PC-9 (cell line): ENCODE results near the gene MARS1.

Source experiments
- EZH2 ChIP-seq: fragments of 200-600 bp; sonication (generic); IDR thresholded peaks from 2 replicates; pipeline ENCODE4 v1.8.0; 2017; ENCODE audit warnings: antibody characterized with exemption, low read depth
- TF ChIP-seq, protein P1 (sequence below): fragments of 200-600 bp; sonication (generic); conservative IDR thresholded peaks from 2 replicates; pipeline ENCODE4 v1.6.1; 2017; ENCODE audit warnings: mixed run types, antibody characterized with exemption, mild to moderate bottlenecking, moderate library complexity

DNA sequence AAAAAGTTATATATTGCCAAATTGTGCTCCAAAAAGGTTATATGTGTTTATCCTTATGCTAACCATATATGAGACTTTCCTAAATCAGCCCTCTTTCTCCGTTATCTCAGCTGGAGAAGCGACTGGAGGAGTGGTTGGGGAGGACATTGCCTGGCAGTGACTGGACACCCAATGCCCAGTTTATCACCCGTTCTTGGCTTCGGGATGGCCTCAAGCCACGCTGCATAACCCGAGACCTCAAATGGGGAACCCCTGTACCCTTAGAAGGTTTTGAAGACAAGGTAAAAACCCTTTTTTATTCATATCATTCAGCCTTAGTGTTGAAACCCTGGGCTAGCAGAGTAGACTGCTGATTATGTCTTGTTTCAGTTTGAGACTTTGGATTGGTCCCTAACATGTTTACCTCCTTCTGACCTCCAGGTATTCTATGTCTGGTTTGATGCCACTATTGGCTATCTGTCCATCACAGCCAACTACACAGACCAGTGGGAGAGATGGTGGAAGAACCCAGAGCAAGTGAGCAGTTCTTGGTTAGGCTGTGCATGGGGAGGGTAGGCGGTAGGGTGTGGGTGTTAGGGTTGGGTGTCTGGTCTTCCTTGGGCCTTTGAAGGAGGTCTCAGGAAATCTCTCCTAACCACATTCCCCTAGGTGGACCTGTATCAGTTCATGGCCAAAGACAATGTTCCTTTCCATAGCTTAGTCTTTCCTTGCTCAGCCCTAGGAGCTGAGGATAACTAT lies 23.9 kb downstream of the MARS1 start:
- TF ChIP-seq, protein P1, sequence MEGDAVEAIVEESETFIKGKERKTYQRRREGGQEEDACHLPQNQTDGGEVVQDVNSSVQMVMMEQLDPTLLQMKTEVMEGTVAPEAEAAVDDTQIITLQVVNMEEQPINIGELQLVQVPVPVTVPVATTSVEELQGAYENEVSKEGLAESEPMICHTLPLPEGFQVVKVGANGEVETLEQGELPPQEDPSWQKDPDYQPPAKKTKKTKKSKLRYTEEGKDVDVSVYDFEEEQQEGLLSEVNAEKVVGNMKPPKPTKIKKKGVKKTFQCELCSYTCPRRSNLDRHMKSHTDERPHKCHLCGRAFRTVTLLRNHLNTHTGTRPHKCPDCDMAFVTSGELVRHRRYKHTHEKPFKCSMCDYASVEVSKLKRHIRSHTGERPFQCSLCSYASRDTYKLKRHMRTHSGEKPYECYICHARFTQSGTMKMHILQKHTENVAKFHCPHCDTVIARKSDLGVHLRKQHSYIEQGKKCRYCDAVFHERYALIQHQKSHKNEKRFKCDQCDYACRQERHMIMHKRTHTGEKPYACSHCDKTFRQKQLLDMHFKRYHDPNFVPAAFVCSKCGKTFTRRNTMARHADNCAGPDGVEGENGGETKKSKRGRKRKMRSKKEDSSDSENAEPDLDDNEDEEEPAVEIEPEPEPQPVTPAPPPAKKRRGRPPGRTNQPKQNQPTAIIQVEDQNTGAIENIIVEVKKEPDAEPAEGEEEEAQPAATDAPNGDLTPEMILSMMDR: no peak
- no peak for TF ChIP-seq EZH2
